Neural progenitor cell (in vitro differentiated cells): ENCODE data around the gene FBXL19.

Experiments
- CTCF ChIP-seq: fragments of 200-600 bp; sonication (generic); IDR thresholded peaks from 2 replicates; pipeline ENCODE4 v1.5.1; 2017; ENCODE audit warnings: antibody characterized with exemption, mild to moderate bottlenecking
- EZH2 ChIP-seq: fragments of 200-600 bp; sonication (generic); IDR thresholded peaks from 2 replicates; pipeline ENCODE4 v1.6.1; 2017; ENCODE audit warnings: antibody characterized with exemption, mild to moderate bottlenecking, moderate library complexity
- EZH2phosphoT487 ChIP-seq: fragments of 200-600 bp; sonication (generic); IDR thresholded peaks from 2 replicates; pipeline ENCODE4 v1.6.1; 2017; ENCODE audit warnings: antibody characterized with exemption

- TF ChIP-seq CTCF (no peak), EZH2 (no peak), EZH2phosphoT487 (no peak)
Measured at GRCh38 chr16:30920891-30921290, 2.5 kb upstream of the FBXL19 start.
